ENCODE measurements around the gene MSRB2.

Gene MSRB2

GRCh38 chr10:23111517-23112286 lies 16.3 kb downstream of the MSRB2 start:
- no peak for DNase-seq (ENCODE audit: low spot score)

DNA sequence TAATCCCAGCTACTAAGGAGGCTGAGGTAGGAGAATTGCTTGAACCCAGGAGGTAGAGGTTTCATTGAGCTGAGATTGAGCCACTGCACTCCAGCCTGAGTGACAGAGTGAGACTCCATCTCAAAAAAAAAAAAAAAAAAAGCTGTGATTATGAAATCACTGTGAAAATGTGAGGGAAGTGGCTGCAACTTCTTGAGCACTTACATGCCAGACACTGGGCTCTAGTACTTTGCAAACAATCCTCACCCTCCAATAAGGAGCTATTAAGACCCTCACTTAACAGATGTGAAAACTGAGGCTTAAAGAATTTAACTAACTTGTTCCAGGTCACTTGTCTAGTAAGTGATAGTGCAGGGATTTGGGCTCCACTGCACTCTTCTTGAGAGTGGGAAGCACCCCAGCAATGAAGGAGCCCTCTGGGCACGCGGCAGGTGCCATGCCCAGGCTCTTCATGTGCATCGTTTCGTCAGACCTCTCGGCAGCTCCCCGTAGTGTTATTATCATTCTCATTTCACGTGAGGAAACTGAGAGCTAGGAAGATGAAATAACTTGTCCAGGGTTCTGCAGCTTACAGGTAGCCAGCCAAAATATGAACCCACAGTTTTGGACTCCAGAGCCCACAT lies 19.0 kb downstream of the MSRB2 start:
- no peak for DNase-seq (ENCODE audit: low spot score)

DNA sequence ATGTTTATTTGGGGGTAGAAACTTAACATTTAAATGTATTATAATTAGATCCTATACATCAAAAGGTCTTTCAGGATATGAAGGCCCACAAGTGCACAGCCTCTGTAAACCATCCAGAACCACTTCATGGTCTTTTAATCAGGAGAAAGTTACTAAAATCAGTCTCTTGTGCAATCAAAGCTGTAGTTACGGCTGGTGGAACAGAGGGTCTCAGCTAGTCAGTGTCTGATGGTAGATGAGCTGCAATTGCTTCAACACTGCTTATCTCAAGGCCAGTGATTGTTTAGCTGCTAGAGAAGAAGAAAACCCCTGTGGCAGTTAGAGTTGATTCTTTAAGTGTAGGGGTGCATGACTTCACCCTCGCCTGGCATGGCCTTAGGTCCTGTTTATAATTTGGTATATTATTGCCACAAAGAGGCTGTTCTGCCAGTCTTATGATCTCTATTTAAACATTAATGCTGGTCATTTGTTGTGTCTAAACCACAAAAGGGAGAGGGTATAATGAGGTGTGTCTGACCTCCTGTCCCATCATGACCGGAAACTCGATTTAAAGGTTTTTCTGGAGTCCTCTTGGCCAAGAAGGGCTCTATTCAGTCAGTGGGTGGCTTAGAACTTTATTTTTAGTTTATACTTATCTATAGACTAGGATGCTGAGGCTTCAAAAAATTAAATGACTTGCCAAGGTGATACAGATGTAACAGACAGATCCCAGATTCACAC lies 21.3 kb downstream of the MSRB2 start:
- DNase-seq (ENCODE audit: low spot score) = no peak

DNA sequence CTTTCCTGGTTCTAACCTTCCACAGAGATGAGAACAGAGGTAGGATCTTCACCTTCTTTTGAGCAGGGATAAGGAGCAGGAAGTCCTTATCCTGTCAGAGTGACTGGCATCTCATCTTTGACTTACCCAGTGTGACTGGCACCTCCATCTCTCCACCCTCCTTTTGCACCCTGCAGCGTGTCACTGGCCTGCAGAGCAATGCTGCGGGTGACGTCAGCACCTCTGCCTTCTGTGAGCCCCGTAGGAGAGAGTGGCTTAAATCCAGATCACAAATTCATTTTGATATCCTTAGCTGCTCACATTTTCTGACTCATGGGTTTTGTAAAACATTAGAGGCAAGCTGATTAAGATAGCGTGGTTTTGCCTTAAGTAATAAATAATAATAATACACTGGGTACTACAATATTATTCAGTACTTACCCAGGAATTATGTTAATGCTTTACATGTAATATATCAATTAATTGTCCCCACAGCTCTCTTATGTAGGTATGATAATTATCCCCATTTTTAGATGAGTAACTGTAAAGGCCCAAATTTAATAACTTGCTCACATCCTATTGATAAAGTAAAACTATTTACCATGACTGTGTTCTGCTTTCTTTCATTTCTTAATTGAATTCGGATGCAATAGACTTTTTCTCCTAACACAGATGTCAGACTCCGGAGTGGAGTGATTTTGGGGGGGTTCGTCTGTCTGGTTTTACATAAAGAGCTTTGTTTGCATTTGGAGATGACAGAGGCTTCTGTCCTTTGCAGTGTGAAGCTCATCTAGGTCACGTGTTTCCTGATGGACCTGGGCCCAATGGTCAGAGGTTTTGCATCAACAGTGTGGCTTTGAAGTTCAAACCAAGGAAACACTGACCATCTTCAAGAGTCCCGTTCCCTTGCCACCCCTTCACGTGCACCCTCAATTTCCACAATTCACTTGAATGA lies 24.9 kb downstream of the MSRB2 start:
- DNase-seq (ENCODE audit: low spot score) = peak; percentile 92

GRCh38 chr10:23121135-23121534 lies 25.8 kb downstream of the MSRB2 start:
- DNase-seq (ENCODE audit: low spot score) = no peak

- DNase-seq (ENCODE audit: low spot score) = no peak
Observed at GRCh38 chr10:23136462-23136861, 41.1 kb downstream of the MSRB2 start.

GRCh38 chr10:23139677-23140076 lies 44.3 kb downstream of the MSRB2 start:
- no peak for DNase-seq (ENCODE audit: low spot score)

DNA sequence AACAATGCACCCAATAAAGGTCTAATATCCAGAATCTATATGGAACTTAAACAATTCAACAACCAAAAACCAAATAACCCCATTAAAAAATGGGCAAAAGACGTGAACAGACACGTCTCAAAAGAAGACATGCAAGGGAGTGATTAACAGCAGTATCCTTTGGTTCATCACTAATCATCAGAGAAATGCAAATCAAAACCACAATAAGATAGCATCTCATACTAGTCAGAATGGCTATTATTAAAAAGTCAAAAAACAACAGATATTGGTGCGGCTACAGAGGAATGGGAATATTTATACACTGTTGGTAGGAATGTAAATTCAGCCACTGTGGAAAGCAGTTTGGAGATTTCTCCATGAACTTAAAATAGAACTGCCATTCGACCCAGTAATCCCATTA lies 46.6 kb downstream of the MSRB2 start:
- DNase-seq (ENCODE audit: low spot score) = no peak

DNA sequence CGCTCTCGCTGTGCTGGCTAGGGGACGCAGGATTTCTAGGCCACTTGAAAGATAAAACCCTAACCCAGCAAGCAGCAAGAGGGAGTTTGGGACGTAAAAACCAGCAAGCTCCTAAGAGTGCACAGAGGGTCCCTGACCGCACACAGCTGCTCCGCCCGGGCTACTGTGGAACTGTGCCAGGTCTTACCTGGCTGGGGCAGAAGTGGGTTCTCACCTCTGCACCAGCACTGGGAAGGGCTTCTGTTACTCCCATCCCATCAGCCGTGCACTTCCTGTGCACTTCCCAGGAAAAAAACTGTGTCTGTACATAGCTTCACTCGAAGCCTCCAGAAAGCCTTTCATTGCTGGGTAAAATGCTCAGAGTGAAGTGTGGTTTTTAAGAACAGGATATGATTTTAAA lies 50.9 kb downstream of the MSRB2 start:
- DNase-seq (ENCODE audit: low spot score) = no peak

GRCh38 chr10:23147035-23147434 lies 51.7 kb downstream of the MSRB2 start:
- DNase-seq (ENCODE audit: low spot score) = no peak

DNA sequence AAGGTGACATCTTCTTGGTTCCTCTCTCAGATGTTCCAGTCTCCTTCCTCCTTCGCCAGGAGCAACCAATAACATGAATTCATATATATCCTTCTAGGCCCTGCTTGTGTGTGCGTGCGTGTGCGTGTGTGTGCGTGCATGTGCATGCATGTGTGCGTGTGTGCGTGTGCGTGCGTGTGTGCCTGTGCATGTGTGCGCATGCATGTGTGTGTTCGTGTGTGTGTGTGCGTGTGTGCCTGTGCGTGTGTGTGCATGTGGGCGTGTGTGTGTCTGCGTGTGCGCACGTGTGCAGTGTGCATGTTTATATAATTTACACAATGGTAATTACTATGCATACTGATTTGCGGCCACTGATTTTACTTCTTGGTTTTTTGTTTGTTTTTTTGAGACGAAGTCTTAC lies 52.8 kb downstream of the MSRB2 start:
- DNase-seq (ENCODE audit: low spot score) = no peak

- DNase-seq (ENCODE audit: low spot score) = no peak
Observed at GRCh38 chr10:23150091-23150490, 54.7 kb downstream of the MSRB2 start.

DNA sequence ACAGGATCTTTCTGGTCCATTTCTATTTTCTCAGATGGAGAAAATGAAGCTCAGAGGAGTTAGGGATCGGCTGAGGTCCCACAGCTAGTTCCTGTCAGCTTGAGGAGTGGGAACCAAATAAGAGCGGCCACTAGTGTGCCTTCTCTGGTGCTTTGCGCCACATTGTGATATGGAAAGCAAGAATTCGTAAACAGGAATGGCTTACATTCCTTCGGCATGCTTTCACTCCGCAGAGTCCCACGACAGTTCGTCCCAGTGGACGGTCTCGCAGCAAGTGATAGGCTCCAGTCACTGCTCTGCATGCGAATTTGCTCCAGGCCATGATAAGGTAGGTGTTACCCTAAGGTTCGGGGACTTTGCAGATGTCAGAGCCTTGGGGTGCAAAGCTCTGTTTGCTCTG lies 55.2 kb downstream of the MSRB2 start:
- no peak for DNase-seq (ENCODE audit: low spot score)

- no peak for DNase-seq (ENCODE audit: low spot score)
Observed at GRCh38 chr10:23151071-23151470, 55.7 kb downstream of the MSRB2 start.

DNA sequence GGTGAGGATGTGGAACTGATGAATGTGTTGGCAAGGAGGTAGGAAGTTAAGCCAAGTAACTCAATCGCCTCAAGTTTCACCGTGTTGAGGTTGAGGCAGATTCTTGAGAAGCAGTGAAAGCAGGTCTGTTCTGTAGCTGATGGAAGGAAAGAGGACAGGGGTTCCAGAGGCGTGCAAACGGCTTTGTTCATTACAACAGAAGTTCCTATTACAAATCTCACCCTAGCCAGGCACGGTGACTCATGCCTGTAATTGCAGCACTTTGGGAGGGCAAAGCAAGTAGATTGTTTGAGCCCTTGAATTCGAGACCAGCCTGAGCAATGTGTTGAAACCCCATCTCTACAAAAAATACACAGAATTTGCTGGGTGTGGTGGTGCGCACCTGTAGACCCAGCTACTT lies 59.8 kb downstream of the MSRB2 start:
- no peak for DNase-seq (ENCODE audit: low spot score)

DNA sequence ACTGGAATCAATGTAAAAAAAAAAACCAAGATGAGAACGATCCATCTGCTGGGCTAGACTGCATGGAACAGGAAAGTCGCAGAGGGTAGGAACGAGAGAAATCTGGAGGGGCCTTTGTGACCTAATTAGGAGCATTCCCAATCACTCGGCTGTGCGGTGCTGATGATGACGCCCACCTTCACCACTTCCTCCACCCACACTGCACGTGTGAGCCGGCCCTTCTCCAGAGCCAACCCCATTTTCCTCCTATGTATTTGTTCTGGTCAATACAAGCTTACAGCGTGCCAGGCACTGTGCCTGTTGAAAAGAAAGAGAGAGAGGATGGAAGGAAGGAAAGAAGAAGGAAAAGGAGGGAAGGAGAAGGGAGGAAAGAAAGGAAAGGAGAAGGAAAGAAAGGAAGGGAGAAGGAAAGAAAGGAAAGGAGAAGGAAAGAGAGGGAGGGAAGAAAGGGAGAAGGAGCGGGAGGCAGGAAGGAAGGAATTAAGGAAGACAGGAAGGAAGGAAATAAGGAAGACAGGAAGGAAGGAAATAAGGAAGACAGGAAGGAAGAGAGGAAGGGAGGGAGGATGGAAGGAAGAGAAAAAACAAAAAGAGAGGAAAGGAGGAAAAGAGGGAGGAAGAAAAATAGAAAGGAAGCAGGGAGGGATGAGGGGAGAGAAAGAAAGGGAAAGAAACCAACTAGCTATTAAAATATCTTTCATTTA lies 61.2 kb downstream of the MSRB2 start:
- no peak for DNase-seq (ENCODE audit: low spot score)

- DNase-seq (ENCODE audit: low spot score) = no peak
Observed at GRCh38 chr10:23157239-23157681, 61.9 kb downstream of the MSRB2 start.

GRCh38 chr10:23157691-23158369 lies 62.5 kb downstream of the MSRB2 start:
- peak; percentile 54 for DNase-seq (ENCODE audit: low spot score)

- DNase-seq (ENCODE audit: low spot score) = peak; percentile 77
Observed at GRCh38 chr10:23158370-23158769, 63.0 kb downstream of the MSRB2 start.

GRCh38 chr10:23171232-23171876 lies 76.0 kb downstream of the MSRB2 start:
- DNase-seq (ENCODE audit: low spot score) = no peak

Data from globus pallidus (tissue), 1 donor.